Erythroblast (primary cell): ENCODE measurements around the gene CDC14B.

Experiments used
- GATA1 ChIP-seq: IDR thresholded peaks from 2 replicates; pipeline ENCODE4 v1.6.1; 2011; ENCODE audit warnings: low read depth, mild to moderate bottlenecking, control low read depth, low read length, moderate library complexity
- POLR2A ChIP-seq: IDR thresholded peaks from 2 replicates; pipeline ENCODE4 v1.6.1; 2011; ENCODE audit warnings: mild to moderate bottlenecking, low read length

- TF ChIP-seq POLR2A (no peak), GATA1 (no peak)
Observed at GRCh38 chr9:96483197-96483596, 136.4 kb downstream of the CDC14B start.
